K562 (cell line): ENCODE measurements around the gene ERICH6. TPM values are rescaled to one million over a fixed set of nuclear protein-coding genes. Genes with fewer than 3 reads are reported as not detected.
A peak's percentile ranks its signal among the peaks of the same experiment; 100 is the strongest.

Source experiments
- BHLHE40 ChIP-seq: IDR thresholded peaks from 2 replicates; pipeline ENCODE4 v1.6.1; 2011; ENCODE audit warnings: low read length, improper control_type of control experiment
- CBX3 ChIP-seq, 2 experiments: IDR thresholded peaks; 1 replicate in 1 of 2; 2 replicates in 1 of 2; pipeline ENCODE4 v1.6.1; 2012; ENCODE audit warnings: inconsistent platforms in 2 of 2, low read length in 2 of 2, borderline replicate concordance in 1 of 2, control low read depth in 1 of 2
- DDX20 ChIP-seq: fragments of 450-650 bp; IDR thresholded peaks from 2 replicates; pipeline ENCODE4 v1.6.1; 2016; ENCODE audit warnings: missing genetic modification characterization, low read depth, mild to moderate bottlenecking, missing compliant biosample characterization, moderate library complexity
- FOS ChIP-seq: IDR thresholded peaks from 3 replicates; pipeline ENCODE4 v1.6.1; 2011; ENCODE audit not compliant: insufficient read length; ENCODE audit errors: extremely low read depth
- FOXP1 ChIP-seq: sonication (generic); formaldehyde crosslinking; IDR thresholded peaks from 2 replicates; pipeline ENCODE4 v1.8.0; 2022; ENCODE audit warnings: mild to moderate bottlenecking, missing genetic modification reagents
- KHSRP ChIP-seq: fragments of 450-650 bp; IDR thresholded peaks from 2 replicates; pipeline ENCODE4 v1.6.1; 2017
- MAFG ChIP-seq: fragments of 450-650 bp; conservative IDR thresholded peaks from 2 replicates; pipeline ENCODE4 v1.6.1; 2016; ENCODE audit warnings: missing genetic modification characterization, missing compliant biosample characterization
- MBD1 ChIP-seq: fragments of 250-450 bp; sonication (Bioruptor Pico); IDR thresholded peaks from 2 replicates; pipeline ENCODE4 v1.8.0; 2022; ENCODE audit warnings: inconsistent platforms
- NCOA2 ChIP-seq, 2 experiments: fragments of 450-650 bp; IDR thresholded peaks; 2 replicates each; pipeline ENCODE4 v1.6.1; 2018; ENCODE audit warnings: mild to moderate bottlenecking in 2 of 2, moderate library complexity in 1 of 2; ENCODE audit not compliant: partially characterized antibody in 2 of 2
- POLR2H ChIP-seq: IDR thresholded peaks from 2 replicates; pipeline ENCODE4 v1.6.1; 2016; ENCODE audit warnings: missing genetic modification characterization, low read depth, mild to moderate bottlenecking, control low read depth, missing compliant biosample characterization, moderate library complexity
- PTRF ChIP-seq: fragments of 450-650 bp; IDR thresholded peaks from 2 replicates; pipeline ENCODE4 v1.6.1; 2016; ENCODE audit warnings: mild to moderate bottlenecking, missing genetic modification characterization, missing compliant biosample characterization
- RBM22 ChIP-seq: fragments of 200-400 bp; formaldehyde crosslinking; IDR thresholded peaks from 2 replicates; pipeline ENCODE4 v1.6.1; 2018; ENCODE audit warnings: low read length, low read depth; ENCODE audit not compliant: poor library complexity, severe bottlenecking
- SP2 ChIP-seq: IDR thresholded peaks from 2 replicates; pipeline ENCODE4 v1.6.1; 2011; ENCODE audit warnings: mild to moderate bottlenecking, low read depth, low read length, moderate library complexity; ENCODE audit not compliant: poor library complexity, severe bottlenecking; ENCODE audit errors: extremely low read depth
- TCF7 ChIP-seq: sonication (generic); IDR thresholded peaks from 2 replicates; pipeline ENCODE4 v1.6.1; 2016; ENCODE audit warnings: antibody characterized with exemption, borderline replicate concordance
- TEAD4 ChIP-seq, 2 experiments: sonication (generic) in 1 of 2; formaldehyde crosslinking in 1 of 2; IDR thresholded peaks; 2 replicates each; pipeline versions ENCODE4 v1.6.1 to v1.8.0; 2012 to 2022; ENCODE audit warnings: borderline replicate concordance in 1 of 2, inconsistent platforms in 1 of 2, low read length in 1 of 2, mild to moderate bottlenecking in 1 of 2, missing genetic modification reagents in 1 of 2
- TFAM ChIP-seq: fragments of 250-450 bp; sonication (Bioruptor Pico); conservative IDR thresholded peaks from 2 replicates; pipeline ENCODE4 v1.5.0; 2021; ENCODE audit warnings: mild to moderate bottlenecking, moderate library complexity
- TOE1 ChIP-seq, 2 experiments: fragments of 450-650 bp in 1 of 2; sonication (generic) in 1 of 2; formaldehyde crosslinking in 1 of 2; IDR thresholded peaks; 2 replicates each; pipeline versions ENCODE4 v1.7.1 to v1.8.0; 2016 to 2022; ENCODE audit warnings: borderline replicate concordance in 2 of 2, mild to moderate bottlenecking in 2 of 2, antibody characterized with exemption in 1 of 2, inconsistent platforms in 1 of 2, low read depth in 1 of 2, missing genetic modification reagents in 1 of 2, moderate library complexity in 1 of 2
- ZBTB1 ChIP-seq: sonication (generic); formaldehyde crosslinking; IDR thresholded peaks from 2 replicates; pipeline ENCODE4 v1.8.1; 2023; ENCODE audit warnings: missing genetic modification reagents, low read depth, mild to moderate bottlenecking, borderline replicate concordance
- ZNF518B ChIP-seq: fragments of 250-450 bp; sonication (Bioruptor Pico); IDR thresholded peaks from 2 replicates; pipeline ENCODE4 v1.5.0; 2021; ENCODE audit warnings: mild to moderate bottlenecking, moderate library complexity
- polyA plus RNA-seq, 8 experiments: library from polyadenylated mRNA; depleted of rRNA in 4 of 8; stranded (reverse) in 5 of 8; unstranded in 3 of 8; fragments of >200 nt; fragmentation: Nextera tagmentation in 2 of 8; fragmentation: Illumina TruSeq in 1 of 8; extraction: Ambion mirVana in 2 of 8; extraction: Trizol in 1 of 8; gene quantifications; 2 replicates each; pipeline versions ENCODE4 v1.2.1 to v1.2.3, GENCODE V29; 2011 to 2014; ENCODE audit warnings: inconsistent platforms in 1 of 8, missing spikeins in 1 of 8
- total RNA-seq, 7 experiments: library from RNA; depleted of rRNA in 6 of 7; stranded (reverse); fragments of >200 nt in 6 of 7; fragmentation: Illumina TruSeq in 2 of 7; extraction: Trizol in 2 of 7; gene quantifications; 2 replicates each; pipeline versions ENCODE4 v1.2.1 to v1.2.3, GENCODE V29; 2011 to 2021; ENCODE audit warnings: low replicate concordance in 1 of 7
- TF ChIP-seq, protein P1 (sequence below): fragments of 450-650 bp; IDR thresholded peaks from 2 replicates; pipeline ENCODE4 v1.6.1; 2018; ENCODE audit warnings: mild to moderate bottlenecking, low read depth; ENCODE audit not compliant: partially characterized antibody

ERICH6 gene
- total and polyA plus RNA-seq, 9 of the 15 experiments (the other 6 are each of a cell fraction or from before 2014, with no cell fraction given), result not detected

GRCh38 chr3:150737874-150738679 lies 34.4 kb upstream of the ERICH6 start (continued):
- TF ChIP-seq ZBTB1 (CRISPR knock-in tag) (no peak), TOE1 (IDR thresholded peaks at IDR 0.05; ENCODE audit: borderline replicate concordance) (no peak), TOE1 (CRISPR knock-in tag; IDR thresholded peaks at IDR 0.05; ENCODE audit: borderline replicate concordance, low read depth) (no peak), TEAD4 (IDR thresholded peaks at IDR 0.05; ENCODE audit: low read length) (peak; percentile 91), TEAD4 (CRISPR knock-in tag; IDR thresholded peaks at IDR 0.05; ENCODE audit: borderline replicate concordance) (no peak), RBM22 (no peak), TFAM (CRISPR knock-in tag) (no peak), MBD1 (CRISPR knock-in tag) (no peak), BHLHE40 (peak; percentile 69), NCOA2 (IDR thresholded peaks at IDR 0.05; ENCODE audit: partially characterized antibody in 2 of 2) (no peak), FOS (peak; percentile 66), KHSRP (no peak), POLR2H (tag) (no peak), MAFG (tag) (no peak), DDX20 (tag) (no peak), TCF7 (no peak), FOXP1 (CRISPR knock-in tag) (no peak), ZNF518B (CRISPR knock-in tag) (no peak), SP2 (no peak), PTRF (tag) (no peak), CBX3 (IDR thresholded peaks at IDR 0.05; ENCODE audit: borderline replicate concordance in 1 of 2, low read length in 2 of 2) (no peak)
- TF ChIP-seq, protein P1, sequence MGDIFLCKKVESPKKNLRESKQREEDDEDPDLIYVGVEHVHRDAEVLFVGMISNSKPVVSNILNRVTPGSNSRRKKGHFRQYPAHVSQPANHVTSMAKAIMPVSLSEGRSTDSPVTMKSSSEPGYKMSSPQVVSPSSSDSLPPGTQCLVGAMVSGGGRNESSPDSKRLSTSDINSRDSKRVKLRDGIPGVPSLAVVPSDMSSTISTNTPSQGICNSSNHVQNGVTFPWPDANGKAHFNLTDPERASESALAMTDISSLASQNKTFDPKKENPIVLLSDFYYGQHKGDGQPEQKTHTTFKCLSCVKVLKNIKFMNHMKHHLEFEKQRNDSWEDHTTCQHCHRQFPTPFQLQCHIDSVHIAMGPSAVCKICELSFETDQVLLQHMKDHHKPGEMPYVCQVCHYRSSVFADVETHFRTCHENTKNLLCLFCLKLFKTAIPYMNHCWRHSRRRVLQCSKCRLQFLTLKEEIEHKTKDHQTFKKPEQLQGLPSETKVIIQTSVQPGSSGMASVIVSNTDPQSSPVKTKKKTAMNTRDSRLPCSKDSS, result no peak
